HUES6 (cell line): ENCODE data around the gene DAB1.

Experiments used
- H3K27ac ChIP-seq: 2 replicates; pipeline ENCODE4 v1.7.0; 2013; ENCODE audit warnings: low read depth, mild to moderate bottlenecking, low read length, inconsistent platforms
- H3K27me3 ChIP-seq: 2 replicates; pipeline ENCODE4 v1.6.1; 2013; ENCODE audit warnings: low read length; ENCODE audit not compliant: control insufficient read depth, insufficient read depth
- H3K36me3 ChIP-seq: 2 replicates; pipeline ENCODE4 v1.6.1; 2013; ENCODE audit warnings: low read length; ENCODE audit not compliant: control insufficient read depth, insufficient read depth
- H3K4me1 ChIP-seq: 2 replicates; pipeline ENCODE4 v1.6.1; 2013; ENCODE audit warnings: low read length; ENCODE audit not compliant: control insufficient read depth, insufficient read depth
- H3K4me3 ChIP-seq: 2 replicates; pipeline ENCODE4 v1.5.1; 2013; ENCODE audit warnings: low read depth, low read length
- H3K9ac ChIP-seq: one replicate; pipeline ENCODE4 v1.6.1; 2013; ENCODE audit warnings: mild to moderate bottlenecking, low read length
- H3K9me3 ChIP-seq: 2 replicates; pipeline ENCODE4 v1.6.1; 2013; ENCODE audit warnings: low read depth, low read length; ENCODE audit not compliant: control insufficient read depth, insufficient read depth

The DAB1 gene

DNA sequence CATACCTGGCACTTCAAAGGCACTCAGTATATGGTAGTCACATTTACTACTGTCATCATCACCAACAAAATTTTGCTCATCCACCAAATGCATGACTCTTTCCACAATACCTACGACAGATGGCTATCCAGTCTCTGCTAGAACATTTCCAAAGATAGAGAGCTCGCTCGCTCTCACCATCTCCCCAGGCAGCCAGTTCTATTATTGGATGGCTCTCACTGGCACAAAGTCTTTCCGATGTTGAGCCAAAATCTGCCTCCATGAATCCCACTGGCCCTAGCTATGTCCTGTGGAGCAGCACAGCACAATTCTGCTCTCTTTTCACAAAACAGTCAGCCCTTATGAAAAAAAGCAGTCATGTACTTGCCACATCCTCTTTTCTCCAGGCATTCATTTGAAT is 102.1 kb downstream of the DAB1 start:
- Histone ChIP-seq H3K9ac (no peak overlapping the region), H3K27me3 (no peaks in the 10 kb centered on the region), H3K4me3 (no peak overlapping the region), H3K36me3 (no peaks in the 10 kb centered on the region), H3K4me1 (peaks cover 14% of the 10 kb centered on the region), H3K9me3 (0 out of 2 replicates have a peak, but pooled peaks cover 4% of the 10 kb centered on the region), H3K27ac (no peak overlapping the region)

DNA sequence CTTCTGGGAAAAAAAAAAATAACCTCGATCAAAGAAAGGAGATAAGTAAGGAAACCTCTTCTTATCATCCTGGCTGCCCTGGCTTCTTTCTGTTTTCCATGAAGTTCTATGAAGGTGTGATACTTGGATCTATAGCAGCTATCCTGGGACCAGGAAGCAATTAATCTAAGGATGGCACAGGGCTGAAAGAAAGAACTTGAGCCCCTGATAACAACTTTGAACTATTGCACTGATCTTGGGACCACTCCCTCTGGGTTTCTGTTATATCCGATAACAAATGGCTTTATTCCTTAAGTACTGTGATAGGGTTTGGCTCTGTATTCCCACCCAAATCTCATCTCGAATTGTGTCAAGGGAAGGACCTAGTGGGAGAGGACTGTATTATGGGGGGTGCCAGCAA is 104.1 kb downstream of the DAB1 start:
- no peaks in the 10 kb centered on the region for H3K36me3 ChIP-seq
- no peaks in the 10 kb centered on the region for H3K27me3 ChIP-seq
- H3K4me3 ChIP-seq = no peak overlapping the region
- 0 out of 2 replicates have a peak, but pooled peaks cover 4% of the 10 kb centered on the region for H3K9me3 ChIP-seq
- H3K9ac ChIP-seq = no peak overlapping the region
- H3K27ac ChIP-seq = no peak overlapping the region
- H3K4me1 ChIP-seq = peaks cover 13% of the 10 kb centered on the region

DNA sequence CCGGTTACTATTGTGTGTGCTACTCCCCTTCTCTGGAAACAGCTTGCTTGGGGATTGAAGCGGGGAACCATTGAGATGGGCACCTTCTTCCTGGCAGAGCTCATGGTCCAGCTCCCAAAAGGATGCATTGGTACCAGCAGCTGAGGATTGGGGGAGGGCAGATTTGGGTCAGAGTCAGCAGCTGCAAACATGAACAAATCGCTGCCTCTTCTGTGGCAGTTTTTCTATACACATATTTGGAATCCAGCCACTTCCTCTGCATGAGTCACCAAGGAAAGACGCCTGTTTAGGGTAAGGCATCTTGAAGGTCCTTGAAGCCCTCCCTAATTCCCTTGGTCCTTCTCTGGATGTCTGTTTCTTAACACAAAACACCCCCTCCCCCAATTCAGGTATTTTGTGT is 104.7 kb downstream of the DAB1 start:
- Histone ChIP-seq H3K4me1 (peaks cover 8% of the 10 kb centered on the region; the same call in 1 of the 2 replicates), H3K27ac (no peak overlapping the region), H3K9ac (no peak overlapping the region), H3K9me3 (0 out of 2 replicates have a peak, but pooled peaks cover 4% of the 10 kb centered on the region), H3K4me3 (no peak overlapping the region), H3K36me3 (no peaks in the 10 kb centered on the region), H3K27me3 (no peaks in the 10 kb centered on the region)

DNA sequence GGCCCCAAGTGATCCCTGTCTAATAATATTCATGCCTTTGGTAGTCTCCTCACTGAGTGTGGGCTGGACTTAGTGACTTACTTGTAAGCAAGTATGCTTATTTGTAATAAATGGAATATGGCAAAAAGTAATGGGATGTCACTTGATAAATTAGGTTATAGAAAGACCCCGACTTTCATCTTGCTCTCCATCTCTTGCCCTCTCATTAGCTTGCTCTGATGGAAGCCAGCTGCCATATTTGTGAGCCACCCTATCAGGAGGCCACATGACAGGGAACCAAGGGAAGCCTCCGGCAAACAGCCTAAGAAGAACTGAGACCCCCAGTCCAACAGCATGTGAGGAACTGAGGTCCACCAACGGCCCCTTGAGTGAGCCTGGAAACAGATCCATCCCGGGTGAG is 107.0 kb downstream of the DAB1 start:
- Histone ChIP-seq H3K4me3 (no peak overlapping the region), H3K27me3 (no peaks in the 10 kb centered on the region), H3K27ac (no peak overlapping the region), H3K4me1 (peaks cover 8% of the 10 kb centered on the region; the same call in 1 of the 2 replicates), H3K9me3 (0 out of 2 replicates have a peak, but pooled peaks cover 4% of the 10 kb centered on the region), H3K36me3 (no peaks in the 10 kb centered on the region), H3K9ac (no peak overlapping the region)

DNA sequence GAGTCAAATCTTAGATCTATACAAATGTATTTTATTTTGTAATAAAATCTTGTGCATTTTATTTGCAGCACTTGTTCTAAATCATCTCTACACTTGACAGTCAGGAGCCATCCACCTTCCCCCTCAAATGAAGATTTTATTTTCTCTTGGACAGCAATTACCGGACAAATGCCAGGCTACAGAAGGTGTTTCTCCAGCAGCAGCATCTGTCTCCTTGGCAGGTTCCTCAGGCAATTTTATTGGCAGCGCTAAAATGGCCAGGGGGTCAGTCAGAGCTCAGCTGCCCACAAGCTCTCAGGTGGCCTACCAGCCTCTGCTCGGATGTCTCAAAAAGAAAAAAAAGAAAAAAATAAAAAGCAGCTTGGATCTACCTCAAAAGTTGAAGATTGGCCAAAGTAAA is 107.6 kb downstream of the DAB1 start:
- Histone ChIP-seq H3K36me3 (no peaks in the 10 kb centered on the region), H3K4me1 (peaks cover 8% of the 10 kb centered on the region; the same call in 1 of the 2 replicates), H3K4me3 (no peak overlapping the region), H3K27ac (no peak overlapping the region), H3K9me3 (0 out of 2 replicates have a peak, but pooled peaks cover 4% of the 10 kb centered on the region), H3K9ac (no peak overlapping the region), H3K27me3 (no peaks in the 10 kb centered on the region)

DNA sequence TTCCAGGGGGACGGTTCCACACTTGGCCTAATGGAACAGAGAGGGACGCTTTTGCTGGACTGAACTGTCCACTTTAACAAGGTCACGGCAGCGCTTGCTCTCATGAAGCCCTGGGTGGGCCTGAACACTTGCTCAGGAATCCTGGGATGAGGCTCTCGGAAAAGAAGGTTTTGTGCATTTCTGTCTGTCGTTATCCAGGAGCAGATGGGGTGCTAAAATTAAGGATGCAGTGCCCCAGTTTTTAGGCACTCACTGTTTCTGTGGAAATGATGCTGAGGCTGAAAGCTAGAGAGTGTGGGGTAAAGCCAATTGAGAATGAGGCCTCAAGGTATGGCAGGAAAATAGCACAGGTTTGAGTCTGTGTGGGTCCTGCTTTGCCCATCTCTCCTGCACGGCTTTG is 111.0 kb downstream of the DAB1 start:
- H3K36me3 ChIP-seq = no peaks in the 10 kb centered on the region

DNA sequence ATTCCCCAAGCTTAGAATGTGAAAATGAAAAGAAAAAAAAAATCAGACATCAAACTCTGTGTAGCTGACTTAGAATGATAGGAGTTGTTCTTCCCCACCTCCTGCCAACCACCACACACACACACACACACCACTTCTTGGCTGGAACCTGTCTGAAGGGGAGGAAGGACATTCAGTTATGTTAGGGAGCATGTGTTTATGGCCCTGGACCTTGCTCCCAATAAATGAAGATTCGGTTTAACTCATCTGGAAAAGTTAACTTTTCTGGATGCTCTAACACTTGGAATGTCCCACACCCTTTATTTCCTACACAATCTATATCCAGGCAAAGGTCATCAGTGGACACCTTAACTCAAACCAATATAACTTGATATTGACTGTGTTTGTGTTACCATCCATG is 112.4 kb downstream of the DAB1 start:
- H3K27me3 ChIP-seq = no peaks in the 10 kb centered on the region
- H3K36me3 ChIP-seq = no peaks in the 10 kb centered on the region
- H3K4me1 ChIP-seq = peaks cover 3% of the 10 kb centered on the region; the same call in 1 of the 2 replicates
- H3K9ac ChIP-seq = no peak overlapping the region
- H3K27ac ChIP-seq = no peak overlapping the region
- no peak overlapping the region for H3K4me3 ChIP-seq
- no peaks in the 10 kb centered on the region for H3K9me3 ChIP-seq

More for the DNA sequence above, 111.0 kb downstream of the DAB1 start:
- Histone ChIP-seq H3K4me1 (no peaks in the 10 kb centered on the region; the same call in 1 of the 2 replicates), H3K27ac (no peak overlapping the region), H3K9ac (no peak overlapping the region), H3K27me3 (no peaks in the 10 kb centered on the region), H3K9me3 (0 out of 2 replicates have a peak, but pooled peaks cover 3% of the 10 kb centered on the region), H3K4me3 (no peak overlapping the region)

DNA sequence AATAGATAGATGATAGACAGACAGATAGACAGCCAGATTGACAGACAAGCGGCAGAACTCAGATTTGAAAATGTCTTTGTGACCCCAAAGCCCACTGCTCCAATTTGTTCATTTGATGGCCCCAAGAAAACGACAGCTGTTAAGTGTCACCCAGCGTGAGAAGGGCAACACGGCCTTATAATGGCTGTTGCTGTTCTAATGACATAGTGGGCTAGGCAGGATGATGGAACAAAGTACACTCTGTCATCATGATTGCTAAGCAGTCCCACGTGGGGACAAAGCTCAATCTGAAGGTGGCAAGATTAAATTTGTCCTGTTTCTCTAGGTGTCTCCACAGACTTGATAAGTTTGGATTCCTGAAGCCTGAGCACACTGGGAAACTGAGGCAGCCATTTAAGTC is 112.9 kb downstream of the DAB1 start:
- H3K9ac ChIP-seq = no peak overlapping the region
- no peaks in the 10 kb centered on the region for H3K27me3 ChIP-seq
- no peaks in the 10 kb centered on the region for H3K36me3 ChIP-seq
- no peak overlapping the region for H3K27ac ChIP-seq
- H3K4me1 ChIP-seq = peaks cover 3% of the 10 kb centered on the region; the same call in 1 of the 2 replicates
- no peak overlapping the region for H3K4me3 ChIP-seq
- no peaks in the 10 kb centered on the region for H3K9me3 ChIP-seq

DNA sequence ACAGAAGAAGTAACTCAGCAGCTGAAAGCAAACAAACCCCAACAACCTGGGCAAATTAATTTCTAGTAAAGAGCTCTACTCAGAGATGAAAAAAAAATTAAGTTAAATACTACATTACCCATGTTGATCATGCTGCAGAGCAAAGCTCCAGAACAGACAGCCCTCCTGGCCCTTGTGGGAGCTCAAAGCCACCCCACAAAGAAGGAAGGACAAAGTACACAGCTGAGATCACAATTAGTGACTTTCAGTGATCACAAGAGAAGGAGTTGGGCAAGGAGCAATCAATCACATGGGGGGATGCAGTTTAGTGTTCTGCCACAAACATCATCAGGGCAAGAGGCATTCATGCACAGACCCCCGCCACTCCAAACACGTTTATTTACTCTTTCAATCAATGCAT is 114.2 kb downstream of the DAB1 start:
- Histone ChIP-seq H3K9ac (no peak overlapping the region), H3K27ac (no peak overlapping the region), H3K36me3 (no peaks in the 10 kb centered on the region), H3K9me3 (no peaks in the 10 kb centered on the region), H3K27me3 (no peaks in the 10 kb centered on the region), H3K4me1 (peaks cover 3% of the 10 kb centered on the region; the same call in 1 of the 2 replicates), H3K4me3 (no peak overlapping the region)

DNA sequence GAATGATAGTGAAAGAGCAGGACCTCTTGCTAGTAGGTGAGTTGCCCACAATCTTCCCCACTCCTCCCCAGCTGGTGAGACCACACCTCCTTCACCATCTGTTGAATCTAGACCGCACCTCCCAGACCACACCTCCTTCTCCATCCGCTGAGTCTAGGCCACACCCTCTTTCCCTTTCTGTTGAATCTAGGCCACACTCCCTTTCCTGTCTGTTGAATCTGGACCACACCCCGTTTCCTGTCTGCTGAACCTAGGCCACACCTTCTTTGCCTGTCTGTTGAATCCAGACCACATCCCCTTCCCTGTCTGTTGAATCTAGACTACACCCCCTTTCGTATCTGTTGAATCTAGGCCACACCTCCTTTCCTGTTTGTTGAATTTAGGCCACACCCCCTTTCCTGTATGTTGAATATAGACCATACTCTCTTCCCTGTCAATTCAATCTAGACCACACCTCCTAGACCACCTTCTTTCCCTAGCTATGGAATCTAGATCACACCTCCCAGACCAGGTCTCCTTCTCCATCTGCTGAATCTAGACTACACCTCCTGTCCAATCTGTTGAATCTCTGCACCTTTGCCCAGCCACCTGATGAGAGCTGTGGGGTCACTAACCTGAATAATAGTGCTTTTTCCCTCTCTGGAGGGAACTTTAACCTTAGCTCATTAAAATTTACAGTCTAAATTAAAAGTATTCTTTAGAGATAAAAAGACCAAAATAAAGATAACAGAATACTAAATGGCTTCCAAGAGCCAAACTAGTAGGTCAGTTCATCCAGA is 116.3 kb downstream of the DAB1 start:
- H3K27me3 ChIP-seq = no peaks in the 10 kb centered on the region
- no peaks in the 10 kb centered on the region for H3K36me3 ChIP-seq
- H3K4me3 ChIP-seq = no peak overlapping the region
- no peak overlapping the region for H3K9ac ChIP-seq
- H3K9me3 ChIP-seq = no peaks in the 10 kb centered on the region
- H3K4me1 ChIP-seq = peaks cover 13% of the 10 kb centered on the region
- H3K27ac ChIP-seq = no peak overlapping the region

DNA sequence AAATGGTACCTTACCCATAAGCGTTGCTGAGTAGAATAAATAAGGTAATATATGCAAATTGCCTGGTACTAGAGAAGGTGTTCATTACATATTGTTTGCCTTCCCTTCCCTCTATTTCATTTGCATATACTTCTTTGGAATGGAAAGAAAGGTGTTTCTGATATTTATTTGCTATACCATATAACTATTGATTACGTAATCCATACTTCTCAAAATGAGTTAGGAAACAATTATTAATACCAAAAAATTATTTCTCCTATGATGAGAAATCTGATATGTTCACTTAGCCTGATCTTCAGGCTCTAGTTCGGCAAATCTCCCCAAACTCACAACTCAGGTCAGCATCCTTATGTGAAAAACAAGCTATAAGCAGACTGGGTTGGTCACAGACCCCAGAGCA is 119.3 kb downstream of the DAB1 start:
- H3K4me1 ChIP-seq = peaks cover 13% of the 10 kb centered on the region; the same call in 1 of the 2 replicates
- no peaks in the 10 kb centered on the region for H3K27me3 ChIP-seq
- no peaks in the 10 kb centered on the region for H3K36me3 ChIP-seq
- H3K9ac ChIP-seq = no peak overlapping the region
- no peaks in the 10 kb centered on the region for H3K9me3 ChIP-seq
- H3K4me3 ChIP-seq = no peak overlapping the region
- H3K27ac ChIP-seq = no peak overlapping the region
